HEK293 (cell line): ENCODE data around the gene MRPL14.

Experiments
- BCL11B ChIP-seq: fragments of 450-650 bp; formaldehyde crosslinking; IDR thresholded peaks from 2 replicates; pipeline ENCODE4 v1.5.1; 2016; ENCODE audit warnings: low read depth, missing biosample characterization, missing genetic modification characterization
- ELK4 ChIP-seq: IDR thresholded peaks from 2 replicates; pipeline ENCODE4 v1.6.1; 2011; ENCODE audit warnings: mild to moderate bottlenecking, low read depth, low read length, borderline replicate concordance
- GLI2 ChIP-seq: fragments of 450-650 bp; formaldehyde crosslinking; IDR thresholded peaks from 2 replicates; pipeline ENCODE4; 2017; ENCODE audit warnings: missing biosample characterization, missing genetic modification characterization, low read depth, borderline replicate concordance
- HOXD13 ChIP-seq: sonication (generic); formaldehyde crosslinking; IDR thresholded peaks from 2 replicates; pipeline ENCODE4 v1.8.0; 2022; ENCODE audit warnings: missing genetic modification reagents, borderline replicate concordance
- KLF1 ChIP-seq: fragments of 450-650 bp; formaldehyde crosslinking; IDR thresholded peaks from 2 replicates; pipeline ENCODE4 v1.5.1; 2016; ENCODE audit warnings: missing biosample characterization, missing genetic modification characterization
- MZF1 ChIP-seq: fragments of 450-650 bp; formaldehyde crosslinking; IDR thresholded peaks from 2 replicates; pipeline ENCODE4 v1.5.1; 2017; ENCODE audit warnings: missing biosample characterization, missing genetic modification characterization, borderline replicate concordance
- SALL2 ChIP-seq: fragments of 450-650 bp; formaldehyde crosslinking; IDR thresholded peaks from 2 replicates; pipeline ENCODE4 v1.5.0; 2017; ENCODE audit warnings: missing biosample characterization, mild to moderate bottlenecking, missing genetic modification characterization, borderline replicate concordance
- SP7 ChIP-seq: fragments of 450-650 bp; formaldehyde crosslinking; IDR thresholded peaks from 2 replicates; pipeline ENCODE4 v1.5.1; 2016; ENCODE audit warnings: missing biosample characterization, missing genetic modification characterization
- ZBTB20 ChIP-seq: fragments of 450-650 bp; formaldehyde crosslinking; IDR thresholded peaks from 2 replicates; pipeline ENCODE4 v1.5.1; 2016; ENCODE audit warnings: missing biosample characterization, missing genetic modification characterization
- ZBTB49 ChIP-seq: fragments of 450-650 bp; formaldehyde crosslinking; IDR thresholded peaks from 2 replicates; pipeline ENCODE4 v1.5.1; 2016; ENCODE audit warnings: missing biosample characterization, missing genetic modification characterization, low read depth
- ZFHX2 ChIP-seq: fragments of 450-650 bp; formaldehyde crosslinking; conservative IDR thresholded peaks from 2 replicates; pipeline ENCODE4 v1.5.1; 2016; ENCODE audit warnings: missing biosample characterization, missing genetic modification characterization
- ZFP3 ChIP-seq: fragments of 450-650 bp; formaldehyde crosslinking; IDR thresholded peaks from 2 replicates; pipeline ENCODE4 v1.5.1; 2016; ENCODE audit warnings: low read depth, missing biosample characterization, missing genetic modification characterization
- ZNF18 ChIP-seq: fragments of 450-650 bp; formaldehyde crosslinking; IDR thresholded peaks from 2 replicates; pipeline ENCODE4 v1.5.1; 2016; ENCODE audit warnings: missing biosample characterization, missing genetic modification characterization
- ZNF324 ChIP-seq: fragments of 450-650 bp; formaldehyde crosslinking; IDR thresholded peaks from 2 replicates; pipeline ENCODE4 v1.5.1; 2016; ENCODE audit warnings: missing biosample characterization, missing genetic modification characterization
- ZNF473 ChIP-seq: fragments of 450-650 bp; formaldehyde crosslinking; IDR thresholded peaks from 2 replicates; pipeline ENCODE4 v1.5.1; 2017; ENCODE audit warnings: missing biosample characterization, missing genetic modification characterization
- ZNF501 ChIP-seq: fragments of 450-650 bp; formaldehyde crosslinking; IDR thresholded peaks from 2 replicates; pipeline ENCODE4 v1.5.1; 2016; ENCODE audit warnings: missing biosample characterization, missing genetic modification characterization
- ZNF555 ChIP-seq: fragments of 450-650 bp; formaldehyde crosslinking; conservative IDR thresholded peaks from 2 replicates; pipeline ENCODE4 v1.5.1; 2017; ENCODE audit warnings: missing biosample characterization, mild to moderate bottlenecking, missing genetic modification characterization, inconsistent platforms
- ZNF560 ChIP-seq: fragments of 450-650 bp; formaldehyde crosslinking; IDR thresholded peaks from 2 replicates; pipeline ENCODE4 v1.5.1; 2017; ENCODE audit warnings: missing biosample characterization, missing genetic modification characterization, borderline replicate concordance
- ZNF626 ChIP-seq: fragments of 450-650 bp; sonication (Bioruptor Pico); formaldehyde crosslinking; IDR thresholded peaks from 2 replicates; pipeline ENCODE4 v1.5.1; 2018; ENCODE audit warnings: missing biosample characterization, missing genetic modification characterization, inconsistent platforms
- ZNF645 ChIP-seq: fragments of 450-650 bp; formaldehyde crosslinking; IDR thresholded peaks from 2 replicates; pipeline ENCODE4; 2016; ENCODE audit warnings: missing biosample characterization, missing genetic modification characterization
- ZNF664 ChIP-seq: fragments of 450-650 bp; formaldehyde crosslinking; IDR thresholded peaks from 2 replicates; pipeline ENCODE4 v1.5.1; 2016; ENCODE audit warnings: missing biosample characterization, missing genetic modification characterization
- ZNF677 ChIP-seq: fragments of 450-650 bp; IDR thresholded peaks from 2 replicates; pipeline ENCODE4 v1.5.0; 2018; ENCODE audit warnings: missing biosample characterization, mild to moderate bottlenecking, missing genetic modification characterization, moderate library complexity
- ZNF707 ChIP-seq: fragments of 450-650 bp; formaldehyde crosslinking; IDR thresholded peaks from 2 replicates; pipeline ENCODE4 v1.5.1; 2016; ENCODE audit warnings: missing biosample characterization, missing genetic modification characterization
- ZNF830 ChIP-seq: fragments of 450-650 bp; IDR thresholded peaks from 2 replicates; pipeline ENCODE4 v1.5.0; 2018; ENCODE audit warnings: missing biosample characterization, missing genetic modification characterization, low read depth, mild to moderate bottlenecking, moderate library complexity
- TF ChIP-seq, protein P1 (sequence below): fragments of 450-650 bp; formaldehyde crosslinking; IDR thresholded peaks from 2 replicates; pipeline ENCODE4 v1.5.0; 2017; ENCODE audit warnings: missing biosample characterization, missing genetic modification characterization, borderline replicate concordance

Gene MRPL14

GRCh38 chr6:44123544-44123943 is 3.7 kb downstream of the MRPL14 start (continued):
- TF ChIP-seq ZNF324 (no peak), ZNF830 (tag by site-specific recombination) (no peak), ZNF18 (tag by site-specific recombination) (peak; percentile 72), ZNF473 (tag by site-specific recombination) (no peak), SALL2 (no peak), ZNF707 (no peak), ZBTB49 (tag by site-specific recombination) (no peak), GLI2 (no peak), ZNF560 (tag by site-specific recombination) (no peak), ELK4 (no peak), HOXD13 (CRISPR knock-in tag) (no peak), ZFHX2 (tag by site-specific recombination) (no peak), ZNF626 (tag by site-specific recombination) (no peak), ZNF555 (tag by site-specific recombination) (no peak), KLF1 (tag by site-specific recombination) (peak; percentile 65), MZF1 (tag by site-specific recombination) (peak; percentile 80; the same call in 1 of the 2 replicates), SP7 (tag by site-specific recombination) (0 out of 2 replicates have a peak, but pooled peaks have one; percentile 21), ZNF501 (tag by site-specific recombination) (no peak), ZNF677 (no peak), ZFP3 (tag by site-specific recombination) (no peak), ZNF645 (tag by site-specific recombination) (no peak), ZNF664 (tag by site-specific recombination) (peak; percentile 58; the same call in 1 of the 2 replicates), ZBTB20 (tag by site-specific recombination) (no peak), BCL11B (tag by site-specific recombination) (no peak)
- TF ChIP-seq, protein P1, sequence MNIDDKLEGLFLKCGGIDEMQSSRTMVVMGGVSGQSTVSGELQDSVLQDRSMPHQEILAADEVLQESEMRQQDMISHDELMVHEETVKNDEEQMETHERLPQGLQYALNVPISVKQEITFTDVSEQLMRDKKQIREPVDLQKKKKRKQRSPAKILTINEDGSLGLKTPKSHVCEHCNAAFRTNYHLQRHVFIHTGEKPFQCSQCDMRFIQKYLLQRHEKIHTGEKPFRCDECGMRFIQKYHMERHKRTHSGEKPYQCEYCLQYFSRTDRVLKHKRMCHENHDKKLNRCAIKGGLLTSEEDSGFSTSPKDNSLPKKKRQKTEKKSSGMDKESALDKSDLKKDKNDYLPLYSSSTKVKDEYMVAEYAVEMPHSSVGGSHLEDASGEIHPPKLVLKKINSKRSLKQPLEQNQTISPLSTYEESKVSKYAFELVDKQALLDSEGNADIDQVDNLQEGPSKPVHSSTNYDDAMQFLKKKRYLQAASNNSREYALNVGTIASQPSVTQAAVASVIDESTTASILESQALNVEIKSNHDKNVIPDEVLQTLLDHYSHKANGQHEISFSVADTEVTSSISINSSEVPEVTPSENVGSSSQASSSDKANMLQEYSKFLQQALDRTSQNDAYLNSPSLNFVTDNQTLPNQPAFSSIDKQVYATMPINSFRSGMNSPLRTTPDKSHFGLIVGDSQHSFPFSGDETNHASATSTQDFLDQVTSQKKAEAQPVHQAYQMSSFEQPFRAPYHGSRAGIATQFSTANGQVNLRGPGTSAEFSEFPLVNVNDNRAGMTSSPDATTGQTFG (tag by site-specific recombination), result no peak
